DOHH2 (cell line): ENCODE results near the gene STMND1.

Source experiments
- H3F3A ChIP-seq: fragments of 200-600 bp; sonication (generic), shearing (Covaris generic); 2 replicates; pipeline ENCODE4 v1.6.0; 2016; ENCODE audit warnings: antibody characterized with exemption, mild to moderate bottlenecking; ENCODE audit not compliant: control insufficient read depth, insufficient read depth
- H3K27ac ChIP-seq: fragments of 200-600 bp; sonication (generic); 2 replicates; pipeline ENCODE4 v1.5.1; 2014; ENCODE audit warnings: low read depth, mild to moderate bottlenecking, low read length, moderate library complexity
- H3K27me3 ChIP-seq: fragments of 200-600 bp; sonication (generic); 2 replicates; pipeline ENCODE4 v1.6.1; 2014; ENCODE audit warnings: mild to moderate bottlenecking, low read length, mixed read lengths; ENCODE audit not compliant: control insufficient read depth
- H3K36me3 ChIP-seq: fragments of 200-600 bp; sonication (generic); 2 replicates; pipeline ENCODE4 v1.6.1; 2014; ENCODE audit warnings: mild to moderate bottlenecking, low read length, moderate library complexity, mixed read lengths; ENCODE audit not compliant: control insufficient read depth
- H3K4me1 ChIP-seq: fragments of 200-600 bp; sonication (generic); 2 replicates; pipeline ENCODE4 v1.6.1; 2014; ENCODE audit warnings: mild to moderate bottlenecking, low read length, mixed read lengths; ENCODE audit not compliant: control insufficient read depth
- H3K4me2 ChIP-seq: fragments of 200-600 bp; sonication (generic); 2 replicates; pipeline ENCODE4 v1.6.0; 2014; ENCODE audit warnings: mild to moderate bottlenecking, low read length, moderate library complexity
- H3K4me3 ChIP-seq: fragments of 200-600 bp; sonication (generic); 2 replicates; pipeline ENCODE4 v1.5.1; 2014; ENCODE audit warnings: mild to moderate bottlenecking, low read length, mixed read lengths
- H3K79me2 ChIP-seq: fragments of 200-600 bp; sonication (generic); 2 replicates; pipeline ENCODE4 v1.6.1; 2014; ENCODE audit warnings: mild to moderate bottlenecking, low read length, mixed read lengths; ENCODE audit not compliant: control insufficient read depth
- H3K9me2 ChIP-seq: fragments of 200-600 bp; sonication (generic); replicated peaks from 2 replicates; pipeline ENCODE4 v1.6.1; 2014; ENCODE audit warnings: mild to moderate bottlenecking, low read length, mixed read lengths; ENCODE audit not compliant: control insufficient read depth
- H3K9me3 ChIP-seq: fragments of 200-600 bp; sonication (generic); 2 replicates; pipeline ENCODE4 v1.6.1; 2014; ENCODE audit warnings: antibody characterized with exemption, low read length, mixed read lengths; ENCODE audit not compliant: control insufficient read depth, insufficient read depth
- H4K20me1 ChIP-seq: fragments of 200-600 bp; sonication (generic); 2 replicates; pipeline ENCODE4 v1.6.0; 2014; ENCODE audit warnings: low read depth, mild to moderate bottlenecking, antibody characterized with exemption, low read length, moderate library complexity; ENCODE audit not compliant: control insufficient read depth, insufficient read depth
- EZH2phosphoT487 ChIP-seq: fragments of 200-600 bp; sonication (generic); IDR thresholded peaks from 2 replicates; pipeline ENCODE4 v1.6.1; 2017; ENCODE audit warnings: borderline replicate concordance, mild to moderate bottlenecking, antibody characterized with exemption, low read length, moderate library complexity, mixed read lengths
- TF ChIP-seq, protein P1 (sequence below): fragments of 200-600 bp; sonication (generic); IDR thresholded peaks from one replicate; pipeline ENCODE4 v1.5.1; 2014; ENCODE audit warnings: antibody characterized with exemption, mild to moderate bottlenecking, low read depth, low read length; ENCODE audit not compliant: poor library complexity, severe bottlenecking

STMND1 gene

DNA sequence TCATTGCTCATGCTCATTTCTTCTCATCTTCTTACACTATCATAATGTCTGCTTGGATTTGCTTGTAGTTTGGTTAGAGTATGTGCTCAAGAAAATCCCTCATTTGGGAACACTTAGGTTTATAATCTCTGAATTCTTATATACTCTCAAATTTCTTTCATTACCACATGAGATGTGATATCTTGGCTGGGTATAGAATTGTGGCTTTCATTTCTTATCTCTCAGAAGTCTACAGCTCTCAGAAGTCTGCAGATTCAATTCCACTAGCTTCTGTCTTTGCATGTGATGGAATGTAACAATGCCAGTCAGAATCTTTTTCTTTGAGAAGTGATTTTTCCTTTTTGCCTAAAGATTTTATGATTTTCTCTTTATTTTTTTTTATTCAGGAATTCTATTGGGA is 50.9 kb downstream of the STMND1 start:
- no peaks in the 10 kb centered on the region for H3K36me3 ChIP-seq
- no peaks in the 10 kb centered on the region for H3K79me2 ChIP-seq
- H3K9me2 ChIP-seq = no peaks in the 10 kb centered on the region
- no peak overlapping the region for H3K4me2 ChIP-seq
- no peak overlapping the region for H3K4me3 ChIP-seq
- no peaks in the 10 kb centered on the region for H3K27me3 ChIP-seq
- no peaks in the 10 kb centered on the region for H3F3A ChIP-seq
- TF ChIP-seq, protein P1, sequence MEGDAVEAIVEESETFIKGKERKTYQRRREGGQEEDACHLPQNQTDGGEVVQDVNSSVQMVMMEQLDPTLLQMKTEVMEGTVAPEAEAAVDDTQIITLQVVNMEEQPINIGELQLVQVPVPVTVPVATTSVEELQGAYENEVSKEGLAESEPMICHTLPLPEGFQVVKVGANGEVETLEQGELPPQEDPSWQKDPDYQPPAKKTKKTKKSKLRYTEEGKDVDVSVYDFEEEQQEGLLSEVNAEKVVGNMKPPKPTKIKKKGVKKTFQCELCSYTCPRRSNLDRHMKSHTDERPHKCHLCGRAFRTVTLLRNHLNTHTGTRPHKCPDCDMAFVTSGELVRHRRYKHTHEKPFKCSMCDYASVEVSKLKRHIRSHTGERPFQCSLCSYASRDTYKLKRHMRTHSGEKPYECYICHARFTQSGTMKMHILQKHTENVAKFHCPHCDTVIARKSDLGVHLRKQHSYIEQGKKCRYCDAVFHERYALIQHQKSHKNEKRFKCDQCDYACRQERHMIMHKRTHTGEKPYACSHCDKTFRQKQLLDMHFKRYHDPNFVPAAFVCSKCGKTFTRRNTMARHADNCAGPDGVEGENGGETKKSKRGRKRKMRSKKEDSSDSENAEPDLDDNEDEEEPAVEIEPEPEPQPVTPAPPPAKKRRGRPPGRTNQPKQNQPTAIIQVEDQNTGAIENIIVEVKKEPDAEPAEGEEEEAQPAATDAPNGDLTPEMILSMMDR = no peak
- TF ChIP-seq EZH2phosphoT487 = no peak
- no peaks in the 10 kb centered on the region for H4K20me1 ChIP-seq
- H3K9me3 ChIP-seq = peaks cover 3% of the 10 kb centered on the region; the same call in 1 of the 2 replicates
- no peak overlapping the region for H3K27ac ChIP-seq
- H3K4me1 ChIP-seq = no peaks in the 10 kb centered on the region

DNA sequence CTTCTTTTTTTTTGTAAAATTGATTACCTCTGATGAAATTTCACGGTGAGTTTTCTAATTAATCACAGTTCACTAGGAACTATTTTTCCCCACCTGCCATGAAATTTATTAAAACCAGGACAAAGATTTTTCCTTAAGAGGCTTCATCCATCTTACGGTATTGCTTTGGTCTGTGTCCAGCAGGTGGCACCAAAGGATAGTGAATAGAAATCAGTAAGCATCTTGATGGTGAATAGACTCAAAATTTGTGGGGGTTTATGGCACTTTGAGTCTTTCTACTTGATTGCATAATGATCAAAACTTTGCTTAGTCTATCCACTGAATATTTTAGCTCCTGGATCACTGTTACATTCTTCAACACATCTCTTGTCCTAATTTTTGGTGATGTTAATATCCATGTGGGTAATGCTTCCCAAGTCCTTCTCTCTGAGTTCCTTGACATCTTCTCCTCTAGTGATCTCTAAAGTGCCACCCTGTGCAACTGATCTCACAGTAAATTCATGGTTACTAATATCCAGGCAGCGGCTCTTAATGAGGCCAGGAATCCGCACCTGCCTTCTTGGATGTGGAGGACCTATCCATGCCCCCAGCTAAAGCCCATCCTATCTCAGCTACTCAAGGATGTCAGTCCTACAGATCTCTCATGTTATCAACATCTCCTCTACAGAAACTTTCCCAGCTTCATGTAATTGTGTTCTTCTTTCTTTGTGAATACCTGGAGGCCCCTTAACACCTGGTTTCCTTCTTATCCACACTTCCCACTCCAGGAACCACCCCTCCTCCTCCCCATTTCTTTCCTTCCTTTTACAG is 54.5 kb downstream of the STMND1 start:
- Histone ChIP-seq H3F3A (no peaks in the 10 kb centered on the region), H3K4me2 (no peak overlapping the region), H3K4me3 (no peak overlapping the region), H3K4me1 (no peaks in the 10 kb centered on the region), H3K9me2 (no peaks in the 10 kb centered on the region), H3K79me2 (no peaks in the 10 kb centered on the region), H3K27ac (no peak overlapping the region), H4K20me1 (no peaks in the 10 kb centered on the region), H3K27me3 (no peaks in the 10 kb centered on the region), H3K9me3 (peaks cover 3% of the 10 kb centered on the region; the same call in 1 of the 2 replicates), H3K36me3 (no peaks in the 10 kb centered on the region)
- TF ChIP-seq EZH2phosphoT487 = no peak
- TF ChIP-seq, protein P1 = peak; percentile 82

DNA sequence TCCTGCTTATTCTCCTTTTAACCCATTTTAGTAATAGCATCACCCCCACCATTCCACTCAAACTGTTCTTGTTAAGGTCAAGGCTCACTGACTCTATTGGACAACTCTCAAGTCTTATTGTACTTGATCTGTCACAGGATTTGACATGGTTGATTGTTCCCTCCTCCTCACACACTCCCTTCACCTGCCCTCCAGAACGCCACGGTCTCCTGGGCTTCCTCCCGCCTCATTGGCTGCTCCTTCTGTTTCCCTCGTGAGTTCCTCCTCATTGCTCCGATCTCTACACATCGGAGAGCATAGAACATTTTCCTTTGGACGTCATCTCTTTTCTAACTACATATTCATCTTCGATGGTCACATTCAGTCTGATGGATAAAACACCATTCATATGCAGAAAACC is 55.1 kb downstream of the STMND1 start:
- no peaks in the 10 kb centered on the region for H3K4me1 ChIP-seq

More for the DNA sequence above, 55.1 kb downstream of the STMND1 start:
- Histone ChIP-seq H3K27ac (no peak overlapping the region), H3K36me3 (no peaks in the 10 kb centered on the region), H3K4me3 (no peak overlapping the region), H4K20me1 (no peaks in the 10 kb centered on the region), H3F3A (no peaks in the 10 kb centered on the region), H3K27me3 (no peaks in the 10 kb centered on the region), H3K9me2 (no peaks in the 10 kb centered on the region), H3K79me2 (no peaks in the 10 kb centered on the region), H3K4me2 (no peak overlapping the region), H3K9me3 (peaks cover 2% of the 10 kb centered on the region; the same call in 1 of the 2 replicates)
- no peak for TF ChIP-seq EZH2phosphoT487
- TF ChIP-seq, protein P1 = no peak
